Memory B cell (primary cell): ENCODE data around the gene TESMIN.

Experiments used
- ATAC-seq: fragments of 150-1000 bp; cut with Tn5 transposase; 2 replicates; pipeline ENCODE4 v1.10.0; 2021; ENCODE audit warnings: low read depth, mild to moderate bottlenecking, moderate library complexity
- DNase-seq, 2 donors: peaks; one replicate each; pipeline ENCODE4 v3.0.0; 2022; ENCODE audit warnings: low spot score in 2 of 2
- H3K27ac Mint-ChIP-seq: one replicate; pipeline ENCODE4 v1.8.0; 2022; ENCODE audit warnings: mild to moderate bottlenecking, moderate library complexity, mixed read lengths
- H3K27me3 Mint-ChIP-seq: one replicate; pipeline ENCODE4 v1.8.0; 2022; ENCODE audit warnings: mixed read lengths
- H3K36me3 Mint-ChIP-seq: one replicate; pipeline ENCODE4 v1.8.0; 2022; ENCODE audit warnings: mild to moderate bottlenecking, mixed read lengths
- H3K4me1 Mint-ChIP-seq: one replicate; pipeline ENCODE4 v1.8.0; 2022; ENCODE audit warnings: mixed read lengths
- H3K4me3 Mint-ChIP-seq: one replicate; pipeline ENCODE4 v1.8.0; 2022; ENCODE audit warnings: mild to moderate bottlenecking, moderate library complexity, mixed read lengths
- H3K9me3 Mint-ChIP-seq: one replicate; pipeline ENCODE4 v1.8.0; 2022; ENCODE audit warnings: mixed read lengths

The TESMIN gene

GRCh38 chr11:68751331-68751856 is at the start of gene TESMIN:
TESMIN (minus strand) TSS chr11:68751520; CDS start chr11:68750660, 860 bp downstream.
- no peaks in the 10 kb centered on the region for H3K4me1 Mint-ChIP-seq
- ATAC-seq (peak; percentile 95), DNase-seq (peak; percentile 92 to 97)
- peak within 1 kb of the TSS; percentile 83 for H3K4me3 Mint-ChIP-seq
- no peak within 1 kb of the TSS for H3K27ac Mint-ChIP-seq
- no peaks in the 10 kb centered on the region for H3K9me3 Mint-ChIP-seq
- H3K27me3 Mint-ChIP-seq, result no peaks in the 10 kb centered on the region
- H3K36me3 Mint-ChIP-seq, result peaks cover 7% of the 10 kb centered on the region

DNA sequence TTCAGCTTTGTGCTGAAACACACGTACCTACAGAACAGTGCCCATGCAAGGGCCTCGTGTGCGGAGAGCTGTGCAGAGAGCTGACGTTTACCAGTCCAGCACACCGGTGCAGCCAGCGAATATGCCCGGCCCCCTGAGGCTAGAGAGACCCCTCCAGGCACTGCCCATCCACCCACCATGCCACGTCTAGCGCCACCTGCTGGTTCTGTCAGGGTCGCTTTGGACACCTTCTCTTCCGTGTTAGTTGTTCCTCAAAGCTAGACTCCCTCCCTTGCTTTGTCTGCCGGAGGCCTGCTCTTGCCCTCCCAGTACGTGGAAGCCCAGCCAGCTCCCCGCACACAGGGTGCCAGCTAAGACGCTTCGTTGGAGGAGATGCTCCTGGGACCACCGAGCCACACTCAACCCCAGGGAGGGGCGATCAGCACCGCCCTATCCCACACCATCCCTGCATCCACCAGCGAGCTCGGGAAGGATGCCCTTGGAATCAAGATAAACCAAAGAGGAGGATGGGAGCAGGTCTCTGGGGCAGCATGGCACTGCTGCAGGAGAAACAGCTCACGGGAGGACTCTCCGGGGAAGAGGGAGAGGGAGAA is 47.0 kb upstream of the TESMIN start:
- Mint-ChIP-seq H3K4me3 (no peak overlapping the region), H3K36me3 (peaks cover 33% of the 10 kb centered on the region), H3K9me3 (no peaks in the 10 kb centered on the region), H3K4me1 (no peaks in the 10 kb centered on the region), H3K27ac (no peak overlapping the region), H3K27me3 (no peaks in the 10 kb centered on the region)
- ATAC-seq, result no peak
- DNase-seq, result peak; percentile 20 to 35

- H3K36me3 Mint-ChIP-seq, result peaks cover 32% of the 10 kb centered on the region
- H3K4me1 Mint-ChIP-seq, result no peaks in the 10 kb centered on the region
- no peaks in the 10 kb centered on the region for H3K9me3 Mint-ChIP-seq
- DNase-seq, result no peak
- ATAC-seq, result no peak
- H3K4me3 Mint-ChIP-seq, result no peak overlapping the region
- H3K27ac Mint-ChIP-seq, result no peak overlapping the region
- no peaks in the 10 kb centered on the region for H3K27me3 Mint-ChIP-seq
Observed at GRCh38 chr11:68796801-68797200, 45.5 kb upstream of the TESMIN start.

GRCh38 chr11:68792400-68792966 is 41.2 kb upstream of the TESMIN start:
- Mint-ChIP-seq H3K27me3 (no peaks in the 10 kb centered on the region), H3K4me1 (no peaks in the 10 kb centered on the region), H3K27ac (no peak overlapping the region), H3K9me3 (no peaks in the 10 kb centered on the region), H3K36me3 (peaks cover 26% of the 10 kb centered on the region), H3K4me3 (no peak overlapping the region)
- DNase-seq (no peak), ATAC-seq (no peak)

DNA sequence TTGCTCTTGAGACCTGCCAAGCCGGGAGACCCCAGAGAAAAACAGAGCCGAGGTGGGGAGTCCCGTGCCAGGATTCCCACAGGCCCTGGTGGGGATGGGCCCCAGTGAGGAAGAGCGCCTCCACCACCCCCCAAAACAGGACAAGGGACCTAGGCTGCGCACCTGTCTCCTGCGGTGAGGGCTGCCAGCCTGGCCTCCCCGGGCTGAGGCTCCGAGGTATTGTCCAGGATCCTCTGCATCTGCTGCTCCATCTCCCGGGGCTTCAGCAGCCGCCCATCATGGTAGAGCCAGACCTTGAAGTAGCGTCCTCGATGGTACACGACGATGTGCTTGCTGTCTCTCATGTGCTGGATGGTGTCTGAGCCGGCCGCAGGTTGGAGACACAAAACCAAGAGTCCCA is 33.3 kb upstream of the TESMIN start:
- H3K27ac Mint-ChIP-seq, result no peak overlapping the region
- peaks cover 18% of the 10 kb centered on the region for H3K36me3 Mint-ChIP-seq
- no peaks in the 10 kb centered on the region for H3K4me1 Mint-ChIP-seq
- no peak overlapping the region for H3K4me3 Mint-ChIP-seq
- DNase-seq (no peak), ATAC-seq (no peak)
- H3K9me3 Mint-ChIP-seq, result no peaks in the 10 kb centered on the region
- H3K27me3 Mint-ChIP-seq, result no peaks in the 10 kb centered on the region

- ATAC-seq (no peak), DNase-seq (no peak)
- Mint-ChIP-seq H3K27me3 (no peaks in the 10 kb centered on the region), H3K27ac (no peak overlapping the region), H3K36me3 (peaks cover 19% of the 10 kb centered on the region), H3K4me3 (no peak overlapping the region), H3K9me3 (no peaks in the 10 kb centered on the region), H3K4me1 (no peaks in the 10 kb centered on the region)
Observed at GRCh38 chr11:68783216-68783821, 32.0 kb upstream of the TESMIN start.

- no peak overlapping the region for H3K27ac Mint-ChIP-seq
- H3K9me3 Mint-ChIP-seq, result no peaks in the 10 kb centered on the region
- no peaks in the 10 kb centered on the region for H3K27me3 Mint-ChIP-seq
- no peak overlapping the region for H3K4me3 Mint-ChIP-seq
- H3K4me1 Mint-ChIP-seq, result no peaks in the 10 kb centered on the region
- ATAC-seq (no peak), DNase-seq (no peak)
- H3K36me3 Mint-ChIP-seq, result peaks cover 23% of the 10 kb centered on the region
Observed at GRCh38 chr11:68782711-68783110, 31.4 kb upstream of the TESMIN start.

- Mint-ChIP-seq H3K27me3 (no peaks in the 10 kb centered on the region), H3K4me1 (no peaks in the 10 kb centered on the region), H3K4me3 (no peak overlapping the region), H3K27ac (no peak overlapping the region), H3K9me3 (no peaks in the 10 kb centered on the region), H3K36me3 (peaks cover 27% of the 10 kb centered on the region)
- DNase-seq (no peak), ATAC-seq (no peak)
Observed at GRCh38 chr11:68780829-68781228, 29.5 kb upstream of the TESMIN start.

DNA sequence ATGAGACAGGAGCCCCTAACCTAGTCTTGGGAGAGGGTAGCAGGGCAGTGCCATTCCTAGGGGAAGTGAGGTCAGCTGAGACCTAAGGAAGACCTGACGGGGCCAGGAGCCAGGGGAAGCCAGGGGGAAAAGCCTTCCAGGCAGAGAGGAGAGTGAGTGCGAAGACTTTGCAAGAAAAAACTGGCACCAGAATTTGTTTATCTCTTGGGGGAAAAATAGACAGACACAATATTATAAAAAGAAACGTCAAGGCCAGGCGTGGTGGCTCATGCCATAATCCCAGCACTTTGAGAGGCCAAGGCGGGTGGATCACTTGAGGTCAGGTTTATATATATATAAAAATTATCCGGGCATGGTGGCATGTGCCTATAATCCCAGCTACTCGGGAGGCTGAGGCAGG is 26.9 kb upstream of the TESMIN start:
- Mint-ChIP-seq H3K36me3 (peaks cover 32% of the 10 kb centered on the region), H3K27me3 (no peaks in the 10 kb centered on the region), H3K4me3 (no peak overlapping the region), H3K9me3 (no peaks in the 10 kb centered on the region), H3K27ac (no peak overlapping the region), H3K4me1 (no peaks in the 10 kb centered on the region)
- no peak for ATAC-seq
- no peak for DNase-seq

GRCh38 chr11:68776442-68777235 is 25.3 kb upstream of the TESMIN start:
- Mint-ChIP-seq H3K36me3 (peaks cover 34% of the 10 kb centered on the region), H3K4me1 (no peaks in the 10 kb centered on the region)

DNA sequence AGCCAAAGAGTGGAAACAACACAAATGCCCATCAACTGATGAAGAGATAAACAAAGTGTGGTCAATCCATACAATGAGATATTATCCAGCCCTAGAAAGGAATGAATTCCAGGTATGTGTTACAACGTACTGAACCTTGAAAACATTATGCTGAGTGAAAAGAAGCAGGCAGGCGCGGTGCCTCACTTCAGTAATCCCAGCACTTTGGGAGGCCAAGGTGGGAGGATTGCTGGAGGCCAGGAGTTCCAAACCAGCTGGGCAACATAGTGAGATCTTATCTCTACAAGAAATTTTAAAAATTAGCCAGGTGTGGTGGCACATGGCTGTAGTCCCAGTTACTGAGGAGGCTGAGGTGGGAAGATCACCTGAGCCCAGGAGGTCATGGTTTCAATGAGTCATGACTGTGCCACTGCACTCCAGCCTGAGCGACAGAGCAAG is 24.6 kb upstream of the TESMIN start:
- Mint-ChIP-seq H3K9me3 (no peaks in the 10 kb centered on the region), H3K36me3 (peaks cover 34% of the 10 kb centered on the region), H3K27ac (no peak overlapping the region), H3K4me3 (no peak overlapping the region), H3K27me3 (no peaks in the 10 kb centered on the region), H3K4me1 (no peaks in the 10 kb centered on the region)
- ATAC-seq (no peak), DNase-seq (no peak)

More at GRCh38 chr11:68776442-68777235, 25.3 kb upstream of the TESMIN start:
- Mint-ChIP-seq H3K9me3 (no peaks in the 10 kb centered on the region), H3K27ac (no peak overlapping the region), H3K4me3 (no peak overlapping the region), H3K27me3 (no peaks in the 10 kb centered on the region)
- DNase-seq, result no peak
- no peak for ATAC-seq

DNA sequence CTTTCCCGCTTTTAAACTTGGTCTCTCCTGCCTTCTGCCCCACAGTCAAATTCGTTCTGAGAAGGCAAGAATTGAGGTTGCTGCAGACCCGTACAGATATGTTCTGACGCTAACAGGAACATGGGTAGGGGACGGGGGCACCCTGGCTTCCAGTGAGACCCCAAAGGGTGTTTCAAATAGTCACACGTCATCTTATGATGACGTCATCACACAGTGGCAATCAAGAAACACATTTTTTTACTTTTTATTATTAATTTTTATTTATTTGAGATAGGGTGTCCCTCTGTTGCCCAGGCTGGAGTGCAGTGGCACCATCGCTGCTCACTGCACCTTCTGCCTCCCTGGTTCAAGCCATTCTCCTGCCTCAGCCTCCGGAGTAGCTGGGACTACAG is 22.9 kb upstream of the TESMIN start:
- no peak overlapping the region for H3K4me3 Mint-ChIP-seq
- DNase-seq, result no peak
- H3K36me3 Mint-ChIP-seq, result peaks cover 37% of the 10 kb centered on the region
- no peaks in the 10 kb centered on the region for H3K27me3 Mint-ChIP-seq
- no peaks in the 10 kb centered on the region for H3K9me3 Mint-ChIP-seq
- no peaks in the 10 kb centered on the region for H3K4me1 Mint-ChIP-seq
- H3K27ac Mint-ChIP-seq, result no peak overlapping the region
- ATAC-seq, result no peak

DNA sequence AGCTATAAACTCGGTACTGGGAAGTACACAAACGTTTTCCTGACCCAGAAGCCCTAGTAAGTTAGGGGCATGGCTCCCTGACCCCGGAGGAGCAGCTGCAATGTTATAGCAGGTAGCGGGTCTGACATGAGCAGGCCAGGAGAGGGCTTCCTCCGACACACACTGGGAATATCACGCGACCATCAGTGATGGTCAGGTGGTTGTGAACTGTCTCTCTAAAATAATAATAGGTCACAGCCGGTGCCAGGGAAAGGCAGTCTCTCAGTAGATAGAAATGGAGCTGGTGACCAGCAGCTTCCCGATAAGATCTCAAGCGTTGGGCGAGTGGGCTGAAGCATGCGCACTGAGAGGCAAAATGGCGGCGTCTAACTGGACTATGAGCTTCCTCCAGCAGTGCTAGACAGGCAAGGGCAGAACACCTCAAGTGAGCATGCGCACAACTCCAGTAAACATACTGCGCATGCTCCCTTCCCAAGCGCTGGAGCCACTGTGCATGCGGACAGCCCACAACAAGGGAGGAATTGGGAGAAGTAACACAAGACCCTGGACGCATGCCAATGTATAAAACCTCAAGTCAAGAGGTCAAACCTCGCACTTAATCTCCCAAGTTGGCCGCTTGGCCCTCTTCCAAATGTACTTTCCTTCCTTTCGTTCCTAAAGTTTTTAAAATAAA is 22.3 kb upstream of the TESMIN start:
- no peak overlapping the region for H3K27ac Mint-ChIP-seq
- peaks cover 37% of the 10 kb centered on the region for H3K36me3 Mint-ChIP-seq

DNA sequence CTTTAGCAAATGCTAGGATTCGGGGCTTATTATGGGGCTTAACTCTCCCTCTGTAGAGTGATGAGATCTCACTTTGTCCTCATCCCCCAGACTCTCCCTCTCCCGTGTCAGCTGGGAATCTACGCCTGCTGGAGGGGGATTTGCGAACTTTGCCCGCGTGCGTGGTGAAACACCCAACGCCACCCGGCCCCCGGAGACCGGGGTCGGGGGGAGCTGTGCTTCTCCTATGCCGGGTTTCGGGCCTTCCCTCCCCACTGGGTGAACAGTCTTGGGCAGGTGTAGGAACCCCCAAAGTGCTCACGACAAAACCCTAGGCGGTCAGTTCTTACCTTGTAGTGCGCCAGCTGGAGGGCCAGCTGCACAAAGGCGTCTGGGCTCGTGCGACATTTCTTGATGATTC is 21.6 kb upstream of the TESMIN start:
- no peaks in the 10 kb centered on the region for H3K9me3 Mint-ChIP-seq
- no peak overlapping the region for H3K27ac Mint-ChIP-seq
- H3K27me3 Mint-ChIP-seq, result no peaks in the 10 kb centered on the region
- H3K4me3 Mint-ChIP-seq, result no peak overlapping the region
- DNase-seq (no peak), ATAC-seq (no peak)
- no peaks in the 10 kb centered on the region for H3K4me1 Mint-ChIP-seq
- peaks cover 36% of the 10 kb centered on the region for H3K36me3 Mint-ChIP-seq

More for the DNA sequence above, 22.3 kb upstream of the TESMIN start:
- DNase-seq (no peak), ATAC-seq (no peak)
- Mint-ChIP-seq H3K4me3 (no peak overlapping the region), H3K27me3 (no peaks in the 10 kb centered on the region), H3K9me3 (no peaks in the 10 kb centered on the region), H3K4me1 (no peaks in the 10 kb centered on the region)
